ENCODE data around the gene SPEG.

The SPEG gene

DNA sequence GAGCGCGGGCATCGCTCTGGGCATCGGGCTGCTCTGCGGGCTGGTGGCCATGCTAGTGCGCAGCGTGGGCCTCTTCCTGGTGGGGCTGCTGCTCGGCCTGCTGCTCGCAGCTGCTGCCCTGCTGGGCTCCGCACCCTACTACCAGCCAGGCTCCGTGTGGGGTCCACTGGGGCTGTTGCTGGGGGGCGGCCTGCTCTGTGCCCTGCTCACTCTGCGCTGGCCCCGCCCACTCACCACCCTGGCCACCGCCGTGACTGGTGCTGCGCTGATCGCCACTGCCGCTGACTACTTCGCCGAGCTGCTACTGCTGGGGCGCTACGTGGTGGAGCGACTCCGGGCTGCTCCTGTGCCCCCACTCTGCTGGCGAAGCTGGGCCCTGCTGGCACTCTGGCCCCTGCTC is 113.0 kb downstream of the SPEG start:
- no peak for DNase-seq (ENCODE audit: low read depth in 3 of 3)
